Endothelial cell of umbilical vein (primary cell): ENCODE results near the gene RSRC1. TPM values are rescaled to one million over a fixed set of nuclear protein-coding genes. Genes with fewer than 3 reads are reported as not detected.

Source experiments
- BruUV-seq: library from RNA; stranded (reverse); fragments of 400-500 nt; replicated peaks from 2 replicates; lab custom pipeline; 2021; lab: Mats Ljungman, UMichigan
- CTCF ChIA-PET: fragments of 300-600, 350-600 bp; sonication (Branson Sonifier 250); formaldehyde crosslinking; loops from one replicate; lab custom pipeline; 2021; ENCODE audit warnings: antibody characterized with exemption, inconsistent platforms; lab: Charles Lee
- POLR2A ChIA-PET: fragments of 300-600, 350-600 bp; sonication (Branson Sonifier 250); formaldehyde crosslinking; loops from one replicate; lab custom pipeline; 2021; ENCODE audit warnings: antibody characterized with exemption, inconsistent platforms; lab: Charles Lee
- DNase-seq: peaks from one replicate; pipeline ENCODE4 v3.0.0-alpha.2; 2011; ENCODE audit warnings: low read depth, low spot score
- FAIRE-seq: peaks from 2 replicates; lab custom pipeline; 2011; peaks lifted over from hg19 to GRCh38; lab: Jason Lieb, UNC
- H2AFZ ChIP-seq: 2 replicates; pipeline ENCODE4 v1.6.0; 2012; ENCODE audit warnings: low read depth, low read length, control low read depth, inconsistent platforms
- H3K27ac ChIP-seq: 2 replicates; pipeline ENCODE4 v1.5.1; 2011; ENCODE audit warnings: low read depth, mild to moderate bottlenecking, control low read depth, low read length, moderate library complexity; ENCODE audit not compliant: insufficient read depth
- H3K27me3 ChIP-seq, 2 experiments: 2 replicates each; pipeline versions ENCODE4 v1.6.0 to v1.6.1; 2011; ENCODE audit warnings: low read length in 2 of 2, mixed read lengths in 1 of 2; ENCODE audit not compliant: control insufficient read depth in 2 of 2, insufficient read depth in 2 of 2
- H3K36me3 ChIP-seq, 2 experiments: 2 replicates in 1 of 2; 3 replicates in 1 of 2; pipeline ENCODE4 v1.5.1; 2011; ENCODE audit warnings: low read length in 2 of 2, mild to moderate bottlenecking in 1 of 2, moderate library complexity in 1 of 2; ENCODE audit not compliant: control insufficient read depth in 2 of 2, insufficient read depth in 2 of 2; ENCODE audit errors: extremely low read depth in 1 of 2
- H3K4me1 ChIP-seq: 3 replicates; pipeline ENCODE4 v1.5.1; 2011; ENCODE audit warnings: mild to moderate bottlenecking, low read length; ENCODE audit not compliant: control insufficient read depth, insufficient read depth; ENCODE audit errors: extremely low read depth
- H3K4me2 ChIP-seq: 2 replicates; pipeline ENCODE4 v1.6.1; 2011; ENCODE audit warnings: low read length, control low read depth, mixed read lengths; ENCODE audit not compliant: insufficient read depth
- H3K4me3 ChIP-seq, 3 experiments: fragments of 200-600 bp in 1 of 3; sonication (generic), shearing (Covaris generic) in 1 of 3; replicated peaks in 1 of 3; 2 replicates each; pipeline ENCODE4 v1.5.1; 2011 to 2016; ENCODE audit warnings: control low read depth in 3 of 3, low read length in 3 of 3, mild to moderate bottlenecking in 2 of 3, inconsistent platforms in 1 of 3, low read depth in 1 of 3, moderate library complexity in 1 of 3; ENCODE audit not compliant: insufficient read depth in 1 of 3
- H3K79me2 ChIP-seq: 2 replicates; pipeline ENCODE4 v1.6.0; 2012; ENCODE audit warnings: low read length, inconsistent platforms; ENCODE audit not compliant: control insufficient read depth, insufficient read depth
- H3K9ac ChIP-seq: replicated peaks from 2 replicates; pipeline ENCODE3; 2011; ENCODE audit warnings: low read length, control low read depth; ENCODE audit not compliant: insufficient read depth; ENCODE audit errors: extremely low read depth
- H3K9me1 ChIP-seq: replicated peaks from 3 replicates; pipeline ENCODE4 v1.6.0; 2011; ENCODE audit warnings: mild to moderate bottlenecking, low read length; ENCODE audit not compliant: control insufficient read depth, insufficient read depth; ENCODE audit errors: extremely low read depth
- H3K9me3 ChIP-seq: replicated peaks from 2 replicates; pipeline ENCODE4 v1.5.1; 2012; ENCODE audit warnings: low read length, inconsistent platforms; ENCODE audit not compliant: control insufficient read depth, insufficient read depth
- H4K20me1 ChIP-seq: replicated peaks from 2 replicates; pipeline ENCODE3; 2011; ENCODE audit warnings: mild to moderate bottlenecking, low read length; ENCODE audit not compliant: control insufficient read depth, insufficient read depth; ENCODE audit errors: extremely low read depth
- FOS ChIP-seq: IDR thresholded peaks from 2 replicates; pipeline ENCODE4 v1.6.1; 2011; ENCODE audit warnings: mild to moderate bottlenecking, low read length, moderate library complexity, borderline replicate concordance; ENCODE audit not compliant: insufficient read depth
- GATA2 ChIP-seq: IDR thresholded peaks from 2 replicates; pipeline ENCODE4 v1.7.0; 2011; ENCODE audit warnings: low read depth, mild to moderate bottlenecking, moderate library complexity, mixed read lengths, low read length; ENCODE audit not compliant: insufficient read length, insufficient read depth
- JUN ChIP-seq: IDR thresholded peaks from 2 replicates; pipeline ENCODE4 v1.6.1; 2011; ENCODE audit warnings: borderline replicate concordance, low read depth; ENCODE audit not compliant: insufficient read length, insufficient read depth
- MYC ChIP-seq: IDR thresholded peaks from one replicate; pipeline ENCODE4 v1.6.1; 2011; ENCODE audit warnings: mild to moderate bottlenecking, low read depth, low read length
- POLR2A ChIP-seq: IDR thresholded peaks from 2 replicates; pipeline ENCODE4 v1.6.1; 2012; ENCODE audit warnings: low read depth, mild to moderate bottlenecking, control low read depth, low read length
- POLR2AphosphoS5 ChIP-seq: IDR thresholded peaks from 2 replicates; pipeline ENCODE4 v1.6.1; 2012; ENCODE audit warnings: low read depth, mild to moderate bottlenecking, control low read depth, low read length, moderate library complexity; ENCODE audit not compliant: insufficient read depth
- dilution Hi-C: fragments of 300-500 bp; cut with MboI; formaldehyde crosslinking; loops from one replicate; pipeline ENCODE4 v1.15.0; 2019; ENCODE audit warnings: low sequenced_read_pairs; ENCODE audit not compliant: extremely low pct_ligation_motif_present
- intact Hi-C: fragments of 100-400 bp; cut with micrococcal nuclease; formaldehyde crosslinking; loops from one replicate; pipeline ENCODE4 v1.10.0; 2022
- polyA plus RNA-seq, 4 experiments: library from polyadenylated mRNA; depleted of rRNA in 3 of 4; stranded (reverse) in 3 of 4; unstranded in 1 of 4; fragments of >200 nt; gene quantifications; 2 replicates each; pipeline versions ENCODE4 v1.2.1 to v1.2.3, GENCODE V29; 2011 to 2012; ENCODE audit warnings: missing spikeins in 1 of 4
- total RNA-seq: library from RNA; stranded (reverse); gene quantifications from 2 replicates; pipeline ENCODE4 v1.2.3, GENCODE V29; 2021
- TF ChIP-seq, protein P1 (sequence below), 2 donors: IDR thresholded peaks; 1 replicate in 1 of 2; 2 replicates in 1 of 2; pipeline ENCODE4 v1.5.1; 2011; ENCODE audit warnings: low read length in 2 of 2, mild to moderate bottlenecking in 2 of 2, moderate library complexity in 2 of 2, control low read depth in 1 of 2, inconsistent platforms in 1 of 2, low read depth in 1 of 2; ENCODE audit not compliant: insufficient read depth in 1 of 2; ENCODE audit errors: extremely low read depth in 1 of 2
- TF ChIP-seq, protein P2 (sequence below): IDR thresholded peaks from 2 replicates; pipeline ENCODE4 v1.6.1; 2011; ENCODE audit not compliant: insufficient read depth, insufficient read length

The RSRC1 gene
- total and polyA plus RNA-seq, 2 donors (not counting 3 experiments of a cell fraction or from before 2014, with no cell fraction given), result 1.8 to 25.4 TPM

DNA sequence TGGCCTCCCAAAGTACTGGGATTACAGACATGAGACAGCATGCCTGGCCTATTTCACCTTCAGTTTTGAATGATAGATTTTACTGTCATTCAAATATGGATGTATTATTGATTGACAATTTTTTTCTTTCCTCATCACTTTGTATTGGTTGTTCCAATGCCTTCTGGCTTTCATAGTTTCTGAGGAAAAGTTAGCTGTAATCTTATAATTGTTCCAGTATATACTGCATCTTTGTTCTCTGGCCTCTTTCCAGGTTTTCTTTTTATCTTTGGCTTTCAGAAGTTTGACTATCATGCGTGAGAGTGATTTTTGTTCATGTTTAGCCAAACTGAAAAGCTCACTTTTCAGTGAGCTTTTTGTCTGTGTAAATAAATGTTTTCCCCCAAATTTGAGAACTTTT lies 157.1 kb downstream of the RSRC1 start:
- dilution Hi-C loops (no loop called here), intact Hi-C loops (no loop called here)
- no peaks in the 10 kb centered on the region for H3K9me3 ChIP-seq
- no peaks in the 10 kb centered on the region for H3K27me3 ChIP-seq
- H3K9me1 ChIP-seq, result no peaks in the 10 kb centered on the region
- DNase-seq (no peak), FAIRE-seq (no peak)
- no peak overlapping the region for H3K4me3 ChIP-seq
- no peaks in the 10 kb centered on the region for H3K4me1 ChIP-seq
- ChIA-PET POLR2A (no interaction called here), CTCF (no interaction called here)
- no peaks in the 10 kb centered on the region for H3K79me2 ChIP-seq
- no peak overlapping the region for H3K27ac ChIP-seq
- H4K20me1 ChIP-seq, result no peaks in the 10 kb centered on the region
- H2AFZ ChIP-seq, result no peak overlapping the region
- TF ChIP-seq MYC (no peak), POLR2A (no peak), FOS (no peak), GATA2 (no peak)
- TF ChIP-seq, protein P1, sequence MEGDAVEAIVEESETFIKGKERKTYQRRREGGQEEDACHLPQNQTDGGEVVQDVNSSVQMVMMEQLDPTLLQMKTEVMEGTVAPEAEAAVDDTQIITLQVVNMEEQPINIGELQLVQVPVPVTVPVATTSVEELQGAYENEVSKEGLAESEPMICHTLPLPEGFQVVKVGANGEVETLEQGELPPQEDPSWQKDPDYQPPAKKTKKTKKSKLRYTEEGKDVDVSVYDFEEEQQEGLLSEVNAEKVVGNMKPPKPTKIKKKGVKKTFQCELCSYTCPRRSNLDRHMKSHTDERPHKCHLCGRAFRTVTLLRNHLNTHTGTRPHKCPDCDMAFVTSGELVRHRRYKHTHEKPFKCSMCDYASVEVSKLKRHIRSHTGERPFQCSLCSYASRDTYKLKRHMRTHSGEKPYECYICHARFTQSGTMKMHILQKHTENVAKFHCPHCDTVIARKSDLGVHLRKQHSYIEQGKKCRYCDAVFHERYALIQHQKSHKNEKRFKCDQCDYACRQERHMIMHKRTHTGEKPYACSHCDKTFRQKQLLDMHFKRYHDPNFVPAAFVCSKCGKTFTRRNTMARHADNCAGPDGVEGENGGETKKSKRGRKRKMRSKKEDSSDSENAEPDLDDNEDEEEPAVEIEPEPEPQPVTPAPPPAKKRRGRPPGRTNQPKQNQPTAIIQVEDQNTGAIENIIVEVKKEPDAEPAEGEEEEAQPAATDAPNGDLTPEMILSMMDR (IDR thresholded peaks at IDR 0.05; ENCODE audit: extremely low read depth in 1 of 2, insufficient read depth in 1 of 2, low read depth in 1 of 2, low read length in 2 of 2), result no peak
- H3K36me3 ChIP-seq, result no peaks in the 10 kb centered on the region
- BruUV-seq, result no TSS peak
- H3K4me2 ChIP-seq, result no peak overlapping the region
- H3K9ac ChIP-seq, result no peak overlapping the region

DNA sequence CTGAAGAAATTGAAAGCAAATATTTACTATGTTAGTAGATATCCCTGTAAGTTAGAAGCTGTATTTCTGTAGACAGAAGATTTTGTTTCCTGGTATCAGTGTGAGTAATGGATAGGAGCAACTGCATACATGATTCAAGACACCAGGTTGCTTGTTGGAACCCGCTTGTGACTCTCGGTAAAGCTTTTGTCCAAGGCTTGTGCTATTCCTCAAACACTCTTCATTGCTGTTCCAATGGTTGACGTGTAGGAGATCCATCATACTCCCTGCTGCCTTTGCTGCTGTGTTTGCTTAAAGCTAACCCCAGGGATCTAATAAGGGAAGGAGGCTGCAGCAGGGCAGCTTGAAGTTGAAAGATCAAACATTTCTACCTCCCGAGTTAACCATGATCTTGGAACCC lies 160.1 kb downstream of the RSRC1 start:
- H3K4me3 ChIP-seq, result no peak overlapping the region
- H3K36me3 ChIP-seq, result no peaks in the 10 kb centered on the region
- no peaks in the 10 kb centered on the region for H3K9me1 ChIP-seq
- DNase-seq, result no peak
- CTCF ChIA-PET, result interaction anchor here (0.8 to 1.1 kb wide), 2 partner anchors 11 to 43 kb away, joined by 4 to 5 read pairs; no protein-coding TSS in a partner anchor
- dilution Hi-C loops, result no loop called here
- TF ChIP-seq, protein P2, sequence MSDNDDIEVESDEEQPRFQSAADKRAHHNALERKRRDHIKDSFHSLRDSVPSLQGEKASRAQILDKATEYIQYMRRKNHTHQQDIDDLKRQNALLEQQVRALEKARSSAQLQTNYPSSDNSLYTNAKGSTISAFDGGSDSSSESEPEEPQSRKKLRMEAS, result no peak
- TF ChIP-seq JUN (no peak), GATA2 (no peak), POLR2AphosphoS5 (no peak), POLR2A (no peak), MYC (no peak)
- no peak for FAIRE-seq
- no peaks in the 10 kb centered on the region for H3K27me3 ChIP-seq
- H3K79me2 ChIP-seq, result no peaks in the 10 kb centered on the region
- no peak overlapping the region for H3K9ac ChIP-seq
- no peaks in the 10 kb centered on the region for H4K20me1 ChIP-seq
- no peak overlapping the region for H3K27ac ChIP-seq
- H3K9me3 ChIP-seq, result no peaks in the 10 kb centered on the region
- no peaks in the 10 kb centered on the region for H3K4me1 ChIP-seq
- H2AFZ ChIP-seq, result no peak overlapping the region
- no TSS peak for BruUV-seq
- no peak overlapping the region for H3K4me2 ChIP-seq
- intact Hi-C loops, result no loop called here
- POLR2A ChIA-PET, result no interaction called here
